Stimulated activated CD8-positive, alpha-beta memory T cell treated with anti-CD3 and anti-CD28 coated beads, Interleukin-4, amount 100 ng/mL, for 1 hour (primary cell): Measurements from ENCODE around the gene PPIB.

Source experiments
- DNase-seq, 2 donors: peaks; one replicate each; pipeline ENCODE4 v3.0.0-alpha.2; 2020; ENCODE audit warnings: low read depth in 2 of 2, low spot score in 1 of 2

Gene PPIB

GRCh38 chr15:64162869-64163658 lies at the start of gene PPIB:
TSS of gene PPIB (minus strand) at chr15:64163022. CDS start at chr15:64162986, 36 bp downstream.
- peak; percentile 90 for DNase-seq

GRCh38 chr15:64211696-64212095 lies 48.9 kb upstream of the PPIB start:
- no peak for DNase-seq

- DNase-seq = no peak
These were observed 47.5 kb upstream of the PPIB start for GRCh38 chr15:64210371-64210770.

GRCh38 chr15:64209680-64210334 lies 47.0 kb upstream of the PPIB start:
- no peak for DNase-seq

- DNase-seq = no peak
These were observed 42.4 kb upstream of the PPIB start for GRCh38 chr15:64205202-64205601.

- DNase-seq = no peak
These were observed 34.6 kb upstream of the PPIB start for GRCh38 chr15:64197425-64197824.

- no peak for DNase-seq
These were observed 31.1 kb upstream of the PPIB start for GRCh38 chr15:64193971-64194370.

GRCh38 chr15:64191971-64192830 lies 29.4 kb upstream of the PPIB start:
- DNase-seq = no peak

GRCh38 chr15:64187396-64188191 lies 24.8 kb upstream of the PPIB start:
- DNase-seq = no peak

- no peak for DNase-seq
These were observed 22.5 kb upstream of the PPIB start for GRCh38 chr15:64185146-64185911.

GRCh38 chr15:64182859-64183370 lies 20.1 kb upstream of the PPIB start:
- DNase-seq = no peak

- DNase-seq = no peak
These were observed 17.5 kb upstream of the PPIB start for GRCh38 chr15:64180235-64180824.

- no peak for DNase-seq
These were observed 3.5 kb upstream of the PPIB start for GRCh38 chr15:64166102-64166890.

GRCh38 chr15:64164436-64164835 lies 1.6 kb upstream of the PPIB start:
- DNase-seq = no peak

GRCh38 chr15:64163659-64164362 lies 989 bp upstream of the PPIB start:
- no peak for DNase-seq

GRCh38 chr15:64162478-64162868 lies 349 bp downstream of the PPIB start:
- DNase-seq = no peak

GRCh38 chr15:64161688-64162477 lies 939 bp downstream of the PPIB start:
- DNase-seq = no peak
